ENCODE results near the gene FOLR1. TPM values are rescaled to one million over a fixed set of nuclear protein-coding genes. Genes with fewer than 3 reads are reported as not detected.
A peak's percentile ranks its signal among the peaks of the same experiment; 100 is the strongest.
"Not testable (repeated sequence)": the region's sequence is repeated elsewhere in the genome, so short reads cannot be mapped to it uniquely, and the experiment has no call there.

FOLR1 gene
- total RNA-seq, 1 donor from 2014 or later: 1.2 TPM

DNA sequence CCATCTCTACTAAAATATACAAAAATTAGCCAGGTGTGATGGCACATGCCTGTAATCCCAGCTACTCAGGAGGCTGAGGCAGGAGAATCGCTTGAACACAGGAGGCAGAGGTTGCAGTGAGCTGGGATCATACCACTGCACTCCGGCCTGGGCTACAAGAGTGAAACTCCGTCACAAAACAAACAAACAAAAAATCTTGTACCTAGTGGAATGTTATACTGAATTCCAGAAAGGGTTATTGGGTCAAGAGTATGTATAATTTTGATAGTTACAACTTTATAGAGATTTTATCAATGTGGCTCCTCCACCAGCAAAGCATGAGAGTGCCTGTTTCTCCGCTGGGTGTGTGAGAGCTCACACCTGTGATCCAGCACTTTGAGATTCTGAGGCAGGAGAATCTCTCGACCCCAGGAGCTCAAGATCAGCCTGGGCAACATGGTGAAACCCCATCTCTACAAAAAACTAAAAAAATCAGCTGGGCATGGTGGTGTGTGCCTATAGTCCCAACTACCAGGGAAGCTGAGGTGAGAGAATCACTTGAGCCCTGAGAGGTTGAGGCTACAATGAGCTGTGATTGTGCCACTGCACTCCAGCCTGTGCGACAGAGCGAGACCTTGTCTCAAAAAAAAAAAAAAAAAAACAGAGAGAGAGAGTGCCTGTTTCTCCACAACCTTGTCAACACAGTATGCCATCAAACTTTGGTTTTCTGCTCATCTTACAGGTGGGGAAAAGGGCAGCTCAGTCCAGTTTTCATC lies 12.7 kb upstream of the FOLR1 start:
- DNase-seq (ENCODE audit: missing footprints) (no peak), ATAC-seq (no peak)
- intact Hi-C loops (cut with DNase I): no loop called here

DNA sequence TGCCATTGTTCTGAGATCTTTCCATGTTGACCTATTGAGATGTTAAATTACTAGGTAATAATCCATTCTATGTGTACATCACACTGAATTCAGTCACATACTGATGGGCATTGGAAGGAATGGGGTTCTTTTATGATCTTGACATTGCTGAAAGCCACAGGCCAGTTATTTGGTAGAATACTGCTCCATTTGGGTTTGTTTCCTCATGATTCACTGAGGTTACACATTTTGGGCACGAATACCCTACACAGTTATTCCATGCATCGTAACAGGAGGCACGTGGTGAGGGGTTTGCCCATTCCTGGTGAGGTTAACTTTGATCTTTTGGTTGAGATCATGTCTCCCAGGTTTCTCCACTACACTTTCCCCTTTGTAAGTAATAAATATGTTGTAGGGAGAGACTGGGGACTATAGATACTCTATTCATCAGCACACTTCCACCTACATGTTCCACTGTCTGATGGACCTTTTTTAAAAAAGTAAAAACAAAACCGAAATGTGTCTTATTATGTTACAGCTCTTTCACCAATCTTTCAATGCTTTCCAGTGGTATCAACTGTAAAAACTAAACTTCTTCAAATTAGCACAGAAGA lies 12.0 kb upstream of the FOLR1 start:
- DNase-seq (ENCODE audit: missing footprints) (no peak), ATAC-seq (no peak)
- intact Hi-C loops (cut with DNase I): no loop called here

DNA sequence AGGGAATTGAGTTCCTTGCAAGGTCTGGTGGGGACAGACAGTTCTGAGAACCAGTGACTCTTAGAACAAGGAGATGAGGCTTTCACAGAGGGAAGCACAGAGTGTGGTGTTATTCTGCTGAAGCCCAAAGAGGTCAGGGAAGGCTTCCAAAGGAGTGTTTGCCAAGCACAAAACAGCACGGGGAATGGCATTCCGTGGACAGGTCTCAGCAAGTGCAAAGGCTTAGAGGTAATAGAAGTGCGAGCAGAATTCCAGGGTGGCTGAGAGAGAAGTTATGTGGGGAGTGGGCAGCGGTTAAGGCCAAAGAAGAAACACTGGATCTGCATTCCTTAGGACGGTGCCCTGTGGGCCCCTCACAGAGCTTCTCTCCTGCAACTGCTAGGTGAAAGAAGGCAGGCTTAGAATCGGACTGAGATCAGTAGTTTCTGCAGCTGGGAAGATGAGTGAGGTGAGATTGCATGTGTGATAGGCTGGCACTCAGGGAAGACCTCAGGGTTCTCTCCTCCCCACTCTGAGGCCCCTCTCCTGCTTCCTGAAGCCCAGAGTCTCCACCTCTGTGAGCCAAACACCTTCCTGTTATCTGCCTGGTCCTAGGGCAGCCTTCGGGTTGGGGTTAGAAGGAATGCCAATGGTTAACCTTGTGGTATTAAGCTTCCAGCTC lies 10.9 kb upstream of the FOLR1 start:
- intact Hi-C loops (cut with DNase I); DNase-seq (ENCODE audit: missing footprints): not testable (repeated sequence)
- peak; percentile 60 for ATAC-seq

DNA sequence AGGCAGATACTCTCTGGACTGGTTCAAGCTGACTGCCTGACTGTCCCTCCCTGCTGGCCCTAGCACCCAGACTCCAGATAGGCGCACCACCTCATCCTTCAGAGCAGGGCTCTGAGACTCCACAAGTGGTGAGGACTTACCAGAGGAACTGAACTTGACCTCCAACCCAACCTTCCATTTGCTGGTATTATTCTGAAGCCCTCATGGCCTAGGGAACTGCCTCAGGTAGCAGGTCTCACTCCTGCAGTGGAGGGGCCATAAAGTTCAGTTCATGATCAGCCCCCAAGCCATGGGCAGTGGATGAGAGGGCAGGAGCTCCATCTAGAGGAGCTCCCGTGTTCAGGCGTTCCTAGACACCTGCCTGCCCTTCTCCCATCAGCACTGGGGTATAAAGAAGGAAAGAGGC lies 10.4 kb upstream of the FOLR1 start:
- intact Hi-C loops (cut with DNase I); DNase-seq (ENCODE audit: missing footprints); ATAC-seq: not testable (repeated sequence)

DNA sequence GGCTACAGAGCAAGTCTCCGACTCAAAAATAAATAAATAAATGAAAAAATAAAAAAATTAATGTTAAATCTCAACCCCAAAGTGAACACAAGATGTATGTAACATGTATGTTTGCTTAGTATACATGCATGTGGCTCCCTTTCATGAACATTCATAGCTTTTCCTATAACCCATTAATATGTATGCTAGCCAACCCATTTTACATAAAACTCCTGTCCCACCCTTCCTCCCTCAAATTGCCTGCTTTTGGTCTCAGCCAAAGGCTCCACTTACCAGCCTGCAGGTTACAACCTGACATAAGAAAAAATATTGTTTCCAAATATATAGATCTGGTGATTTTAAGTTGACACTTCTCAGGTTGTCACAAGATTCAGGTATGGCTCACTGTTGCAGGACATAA lies 3.7 kb upstream of the FOLR1 start:
- DNase-seq (ENCODE audit: missing footprints): no peak
- ATAC-seq: no peak
- intact Hi-C loops (cut with DNase I): no loop called here

DNA sequence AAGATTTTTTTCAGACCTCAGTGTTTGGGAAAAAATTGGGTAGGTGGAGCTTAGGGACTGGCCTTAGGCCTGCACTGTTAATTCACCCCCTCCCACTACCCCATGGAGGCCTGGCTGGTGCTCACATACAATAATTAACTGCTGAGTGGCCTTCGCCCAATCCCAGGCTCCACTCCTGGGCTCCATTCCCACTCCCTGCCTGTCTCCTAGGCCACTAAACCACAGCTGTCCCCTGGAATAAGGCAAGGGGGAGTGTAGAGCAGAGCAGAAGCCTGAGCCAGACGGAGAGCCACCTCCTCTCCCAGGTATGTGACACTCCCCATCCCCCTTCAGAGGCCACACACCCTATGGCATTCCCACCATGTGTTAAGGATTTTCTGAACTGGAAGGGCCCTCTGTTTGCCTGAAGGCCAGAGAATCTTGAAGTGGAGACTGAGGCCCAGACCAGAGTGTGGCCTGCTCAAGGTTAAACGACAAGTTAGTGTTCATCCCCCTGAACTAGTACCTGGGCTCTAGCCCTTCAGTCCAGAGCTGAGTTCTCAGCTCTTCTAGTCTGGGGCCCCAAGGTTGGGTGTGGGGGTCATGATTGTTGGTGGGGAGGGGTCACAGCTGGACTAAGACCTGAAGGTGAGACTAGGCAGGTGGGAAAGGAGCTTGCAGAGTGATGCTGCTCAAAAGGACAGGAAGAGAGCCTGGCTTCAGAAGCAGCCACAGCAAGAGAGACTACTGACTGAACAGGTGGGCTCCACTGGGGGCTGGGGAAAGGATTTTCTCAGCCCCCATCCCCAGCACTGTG lies 2.3 kb upstream of the FOLR1 start:
- DNase-seq (ENCODE audit: missing footprints) (no peak), ATAC-seq (peak; percentile 86)
- intact Hi-C loops (cut with DNase I): no loop called here

DNA sequence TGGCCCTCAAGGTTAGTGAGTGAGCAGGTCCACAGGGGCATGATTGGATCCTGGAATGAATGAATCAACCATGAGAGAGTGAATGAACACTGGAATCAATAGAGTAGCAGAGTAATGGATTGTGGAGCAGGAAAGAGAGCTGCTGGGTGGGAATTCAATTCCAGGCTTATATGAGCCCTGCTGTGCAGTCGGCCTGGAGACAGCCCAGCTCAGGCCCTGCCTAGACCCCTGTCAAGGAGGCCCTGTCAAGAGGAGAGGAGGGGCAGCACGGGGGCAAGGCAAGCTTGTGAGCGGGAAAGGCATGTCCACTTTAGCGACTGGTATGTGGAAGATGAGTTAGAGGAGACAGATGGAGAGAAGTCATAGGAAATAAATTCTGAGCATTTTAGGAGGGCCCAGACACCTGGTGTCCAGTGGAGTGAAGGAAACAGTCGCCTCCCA lies 1.3 kb upstream of the FOLR1 start:
- no peak for ATAC-seq
- intact Hi-C loops (cut with DNase I): no loop called here
- DNase-seq (ENCODE audit: missing footprints): no peak

DNA sequence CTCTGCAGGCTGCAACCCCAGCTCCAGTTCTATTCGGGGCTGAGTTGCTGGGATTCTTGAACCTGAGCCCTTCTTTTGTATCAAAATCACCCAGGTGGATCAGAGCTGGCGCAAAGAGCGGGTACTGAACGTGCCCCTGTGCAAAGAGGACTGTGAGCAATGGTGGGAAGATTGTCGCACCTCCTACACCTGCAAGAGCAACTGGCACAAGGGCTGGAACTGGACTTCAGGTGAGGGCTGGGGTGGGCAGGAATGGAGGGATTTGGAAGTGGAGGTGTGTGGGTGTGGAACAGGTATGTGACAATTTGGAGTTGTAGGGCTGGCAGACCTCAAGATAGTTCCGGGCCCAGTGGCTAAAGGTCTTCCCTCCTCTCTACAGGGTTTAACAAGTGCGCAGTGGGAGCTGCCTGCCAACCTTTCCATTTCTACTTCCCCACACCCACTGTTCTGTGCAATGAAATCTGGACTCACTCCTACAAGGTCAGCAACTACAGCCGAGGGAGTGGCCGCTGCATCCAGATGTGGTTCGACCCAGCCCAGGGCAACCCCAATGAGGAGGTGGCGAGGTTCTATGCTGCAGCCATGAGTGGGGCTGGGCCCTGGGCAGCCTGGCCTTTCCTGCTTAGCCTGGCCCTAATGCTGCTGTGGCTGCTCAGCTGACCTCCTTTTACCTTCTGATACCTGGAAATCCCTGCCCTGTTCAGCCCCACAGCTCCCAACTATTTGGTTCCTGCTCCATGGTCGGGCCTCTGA lies 3.8 kb downstream of the FOLR1 start:
- intact Hi-C loops (cut with DNase I): no loop called here
- ATAC-seq (no peak), DNase-seq (ENCODE audit: missing footprints) (no peak)

DNA sequence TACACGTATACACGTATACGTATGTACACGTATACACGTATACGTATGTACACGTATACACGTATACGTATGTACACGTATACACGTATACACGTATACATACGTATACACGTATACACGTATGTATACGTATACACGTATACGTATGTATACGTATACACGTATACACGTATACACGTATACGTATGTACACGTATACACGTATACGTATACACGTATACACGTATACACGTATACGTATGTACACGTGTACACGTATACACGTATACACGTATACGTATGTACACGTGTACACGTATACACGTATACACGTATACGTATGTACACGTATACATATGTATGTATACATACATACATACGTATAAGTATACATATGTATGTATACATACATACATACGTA lies 9.5 kb downstream of the FOLR1 start:
- ATAC-seq; DNase-seq (ENCODE audit: missing footprints); intact Hi-C loops (cut with DNase I): not testable (repeated sequence)

DNA sequence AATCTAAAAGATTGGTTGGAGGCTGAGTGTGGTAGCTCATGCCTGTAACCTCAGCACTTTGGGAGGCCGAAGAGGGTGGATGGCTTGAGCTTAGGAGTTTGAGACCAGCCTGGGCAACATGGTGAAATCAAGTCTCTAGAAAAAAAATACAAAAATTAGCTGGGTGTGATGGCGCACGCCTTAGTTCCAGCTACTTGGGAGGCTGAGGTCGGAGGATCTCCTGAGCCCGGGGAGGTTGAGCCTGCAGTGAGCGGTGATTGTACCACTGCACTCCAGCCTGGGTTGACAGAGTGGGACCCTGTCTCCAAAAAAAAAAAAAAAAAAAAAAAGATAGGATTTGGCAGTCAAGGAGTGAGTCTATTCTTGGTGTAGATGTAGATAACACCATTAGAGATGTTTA lies 10.6 kb downstream of the FOLR1 start:
- intact Hi-C loops (cut with DNase I): no loop called here
- no peak for ATAC-seq
- no peak for DNase-seq (ENCODE audit: missing footprints)

DNA sequence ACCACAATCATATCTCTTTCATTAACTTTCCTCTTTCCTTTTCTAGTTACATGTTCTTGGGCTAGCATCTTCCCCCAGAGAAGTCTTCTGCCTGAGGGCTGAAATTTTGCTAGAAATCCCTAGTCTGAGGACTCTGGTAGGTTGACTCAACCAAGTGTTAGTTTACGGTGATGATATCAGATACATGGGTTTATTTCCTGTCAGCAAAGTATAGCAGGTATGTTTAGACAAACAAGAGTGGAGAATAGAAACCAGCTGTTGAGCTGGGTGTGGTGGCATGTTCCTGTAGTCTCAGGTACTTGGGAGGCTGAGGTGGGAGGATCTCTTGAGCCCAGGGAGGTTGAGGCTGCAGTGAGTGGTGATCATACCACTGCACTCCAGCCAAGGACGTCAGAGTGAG lies 11.2 kb downstream of the FOLR1 start:
- DNase-seq (ENCODE audit: missing footprints): no peak
- intact Hi-C loops (cut with DNase I): no loop called here
- ATAC-seq: no peak

DNA sequence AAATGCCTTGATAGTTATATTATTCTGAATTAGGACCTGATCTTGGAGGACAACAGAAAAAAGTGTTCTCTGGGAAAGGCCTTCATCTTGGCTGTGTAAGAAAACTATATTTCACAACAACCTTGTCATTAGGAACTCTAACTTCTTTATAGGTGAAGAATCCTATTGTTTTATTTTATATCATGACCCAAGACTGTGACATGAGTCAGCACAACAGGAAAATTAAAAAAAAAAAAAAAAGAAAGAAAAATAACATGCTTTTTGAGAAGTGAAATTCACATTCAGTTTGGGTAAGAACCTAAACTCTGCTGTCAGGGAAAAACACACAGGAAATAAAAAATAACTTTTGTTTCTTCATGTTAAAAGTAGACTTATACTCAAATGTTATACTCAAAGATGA lies 12.9 kb downstream of the FOLR1 start:
- ATAC-seq (no peak), DNase-seq (ENCODE audit: missing footprints) (no peak)
- intact Hi-C loops (cut with DNase I): no loop called here

DNA sequence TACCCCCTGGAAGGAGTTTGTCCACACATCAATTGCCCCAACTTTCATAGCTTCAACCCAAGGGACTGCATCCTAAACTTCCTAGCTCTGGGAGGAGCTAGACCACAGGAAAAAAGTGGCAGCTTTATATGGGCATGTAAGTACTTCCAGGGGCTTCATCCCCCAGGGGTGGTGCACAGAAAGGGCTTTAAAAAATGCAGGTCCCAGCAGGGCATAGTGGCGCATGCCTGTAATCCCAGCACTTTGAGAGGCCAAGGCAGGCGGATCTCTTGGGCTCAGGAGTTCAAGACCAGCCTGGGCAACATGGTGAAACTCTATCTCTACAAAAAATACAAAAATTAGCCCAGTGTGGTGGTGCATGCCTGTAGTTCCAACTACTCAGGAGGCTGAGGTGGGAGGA lies 14.9 kb downstream of the FOLR1 start:
- DNase-seq (ENCODE audit: missing footprints); intact Hi-C loops (cut with DNase I); ATAC-seq: not testable (repeated sequence)

DNA sequence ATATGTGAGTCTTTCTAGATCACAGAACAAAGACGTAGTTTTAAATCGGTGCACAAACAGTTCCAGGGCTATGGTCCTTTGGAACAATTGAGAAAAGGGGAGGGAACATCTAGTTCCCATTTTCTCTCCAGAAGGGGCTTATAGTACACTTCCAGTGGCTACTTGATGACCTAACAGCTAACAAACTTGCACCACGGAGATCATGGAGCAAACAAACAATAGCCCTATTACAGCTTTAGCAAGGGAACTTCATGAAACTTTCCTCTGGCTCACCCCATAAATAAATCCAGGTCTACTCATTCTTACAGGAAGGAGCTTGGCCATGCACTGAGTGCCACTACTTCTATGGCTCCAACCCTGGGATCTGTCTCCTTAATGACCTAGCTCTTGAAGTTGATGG lies 16.3 kb downstream of the FOLR1 start:
- intact Hi-C loops (cut with DNase I): no loop called here
- no peak for ATAC-seq
- no peak for DNase-seq (ENCODE audit: missing footprints)

DNA sequence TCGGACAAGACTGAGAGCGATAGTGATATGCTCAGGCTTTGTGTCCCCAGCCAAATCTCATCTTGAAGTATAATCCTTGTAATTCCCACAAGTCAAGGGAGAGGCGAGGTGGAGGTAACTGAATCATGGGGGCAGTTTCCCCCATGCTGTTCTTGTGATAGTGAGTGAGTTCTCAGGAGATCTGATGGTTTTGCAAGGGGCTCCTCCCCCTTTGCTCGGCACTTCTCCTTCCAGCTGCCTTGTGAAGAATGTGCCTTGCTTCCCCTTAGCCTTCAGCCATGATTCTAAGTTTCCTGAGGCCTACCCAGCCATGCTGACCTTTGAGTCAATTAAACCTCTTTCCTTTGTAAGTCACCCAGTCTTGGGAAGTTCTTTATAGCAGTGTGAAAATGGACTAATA lies 17.2 kb downstream of the FOLR1 start:
- DNase-seq (ENCODE audit: missing footprints): no peak
- no peak for ATAC-seq
- intact Hi-C loops (cut with DNase I): no loop called here

DNA sequence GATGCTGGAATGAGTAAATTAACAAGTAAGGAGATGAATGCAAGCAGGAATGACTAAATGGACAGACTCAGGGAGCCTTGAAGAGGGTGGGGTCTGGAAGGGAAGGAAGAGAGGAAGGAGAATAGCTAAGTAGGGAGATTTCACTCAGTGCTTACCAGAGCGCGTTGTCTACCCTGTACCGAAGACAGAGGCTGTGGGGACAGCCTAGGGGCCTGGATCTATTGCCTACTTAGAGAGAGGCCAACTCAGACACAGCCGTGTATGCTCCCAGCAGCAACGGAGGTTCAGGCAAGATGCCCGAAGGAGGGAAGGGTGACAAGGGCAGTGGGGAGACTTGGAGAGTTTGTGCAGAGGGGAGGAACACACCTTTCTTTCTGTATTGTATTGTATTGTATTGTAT lies 24.7 kb downstream of the FOLR1 start, which contains the start of gene FOLR2:
FOLR2 (plus strand) TSS at position 157 of the 400 bp plus-strand sequence. CDS start 1,791 bp downstream, outside the sequence.
- ATAC-seq: no peak
- DNase-seq (ENCODE audit: missing footprints): peak; percentile 30
- intact Hi-C loops (cut with DNase I): no loop called here

DNA sequence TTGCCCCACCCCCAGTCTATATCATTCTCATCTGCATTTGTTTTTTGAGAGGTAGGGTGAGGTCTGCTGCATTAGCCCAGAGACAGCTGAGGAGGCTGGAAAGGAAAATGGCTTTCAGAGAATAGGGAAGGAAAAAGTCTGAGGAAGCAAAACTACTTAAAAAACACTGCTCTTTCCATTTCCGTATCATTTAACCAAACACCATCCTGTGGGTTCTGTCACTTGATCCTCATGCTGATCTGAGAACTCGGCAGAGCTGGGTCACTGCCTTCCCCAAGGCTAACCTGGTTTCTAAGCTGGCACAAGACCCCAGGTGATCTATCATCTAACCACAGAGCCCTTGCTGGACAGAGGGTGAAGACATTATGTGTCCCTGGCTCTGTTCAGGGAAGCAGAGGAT lies 25.9 kb downstream of the FOLR1 start:
- DNase-seq (ENCODE audit: missing footprints) (no peak), ATAC-seq (peak; percentile 27)
- intact Hi-C loops (cut with DNase I): no loop called here

DNA sequence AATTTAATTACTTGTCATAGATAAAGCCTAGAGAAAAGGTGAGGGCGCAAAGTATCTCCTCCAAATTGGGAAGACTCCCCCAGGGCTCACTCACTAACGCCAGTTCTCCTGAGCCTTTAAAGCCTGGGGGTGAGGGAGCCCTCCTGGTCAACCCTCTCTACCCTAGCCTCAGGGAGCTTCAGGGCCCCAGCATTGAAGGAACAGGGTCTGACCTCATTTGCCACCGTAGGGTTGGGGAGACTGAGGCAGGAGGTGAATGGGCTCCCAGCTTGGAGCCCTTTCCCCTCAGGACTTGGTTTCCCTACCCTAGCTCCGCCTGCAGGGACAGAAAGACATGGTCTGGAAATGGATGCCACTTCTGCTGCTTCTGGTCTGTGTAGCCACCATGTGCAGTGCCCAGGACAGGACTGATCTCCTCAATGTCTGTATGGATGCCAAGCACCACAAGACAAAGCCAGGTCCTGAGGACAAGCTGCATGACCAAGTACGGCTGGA lies 26.4 kb downstream of the FOLR1 start:
- no peak for ATAC-seq
- intact Hi-C loops (cut with DNase I): no loop called here
- DNase-seq (ENCODE audit: missing footprints): no peak

All from Right ventricle myocardium inferior (tissue), 1 donor.